Activated CD8-positive, alpha-beta memory T cell treated with anti-CD3 and anti-CD28 coated beads for 1 hour (primary cell): ENCODE results near the gene TGFBR3.

ENCODE experiments used
- DNase-seq, 2 donors: peaks; one replicate each; pipeline ENCODE4 v3.0.0-alpha.2; 2020; ENCODE audit warnings: low read depth in 1 of 2; ENCODE audit errors: extremely low read depth in 1 of 2

Gene TGFBR3

GRCh38 chr1:91827459-91828321 lies 58.3 kb downstream of the TGFBR3 start:
- DNase-seq, result no peak

GRCh38 chr1:91827087-91827458 lies 58.9 kb downstream of the TGFBR3 start:
- no peak for DNase-seq

GRCh38 chr1:91826649-91827048 lies 59.3 kb downstream of the TGFBR3 start:
- no peak for DNase-seq

- no peak for DNase-seq
Observed at GRCh38 chr1:91826248-91826647, 59.7 kb downstream of the TGFBR3 start.

GRCh38 chr1:91821126-91821868 lies 64.7 kb downstream of the TGFBR3 start:
- no peak for DNase-seq

- no peak for DNase-seq
Observed at GRCh38 chr1:91819038-91819788, 66.7 kb downstream of the TGFBR3 start.

GRCh38 chr1:91818713-91818975 lies 67.3 kb downstream of the TGFBR3 start:
- DNase-seq, result no peak

GRCh38 chr1:91817211-91817905 lies 68.6 kb downstream of the TGFBR3 start:
- no peak for DNase-seq

- no peak for DNase-seq
Observed at GRCh38 chr1:91816031-91816430, 69.9 kb downstream of the TGFBR3 start.

GRCh38 chr1:91814448-91814847 lies 71.5 kb downstream of the TGFBR3 start:
- DNase-seq, result no peak

- DNase-seq, result no peak
Observed at GRCh38 chr1:91813813-91814212, 72.1 kb downstream of the TGFBR3 start.

GRCh38 chr1:91811363-91812025 lies 74.5 kb downstream of the TGFBR3 start:
- DNase-seq, result no peak

- no peak for DNase-seq
Observed at GRCh38 chr1:91809317-91809716, 76.6 kb downstream of the TGFBR3 start.

- DNase-seq, result no peak
Observed at GRCh38 chr1:91807921-91808620, 77.9 kb downstream of the TGFBR3 start.

- no peak for DNase-seq
Observed at GRCh38 chr1:91806769-91807700, 78.9 kb downstream of the TGFBR3 start.

GRCh38 chr1:91806181-91806768 lies 79.7 kb downstream of the TGFBR3 start:
- no peak for DNase-seq

GRCh38 chr1:91805311-91805801 lies 80.6 kb downstream of the TGFBR3 start:
- DNase-seq, result peak in 1 of 2 donors; percentile 10

- peak; percentile 49 to 80 for DNase-seq
Observed at GRCh38 chr1:91804546-91805023, 81.4 kb downstream of the TGFBR3 start.
